Measurements from ENCODE around the gene DGKB. TPM values are rescaled to one million over a fixed set of nuclear protein-coding genes. Genes with fewer than 3 reads are reported as not detected.

Gene DGKB
- total and polyA plus RNA-seq, 2 donors, result 0.09 to 0.19 TPM

- no peaks in the 10 kb centered on the region for H3K36me3 ChIP-seq (ENCODE audit: control insufficient read depth in 2 of 2, insufficient read depth in 2 of 2, low read length in 1 of 2)
- H3K27ac ChIP-seq (ENCODE audit: low read depth in 1 of 2, low read length in 1 of 2), result no peak overlapping the region
- no peak overlapping the region for H3K4me3 ChIP-seq (ENCODE audit: low read length in 2 of 2)
- WGBS, result 99% methylated on average over 3 of the region's 3 CpGs
- no peaks in the 10 kb centered on the region for H3K27me3 ChIP-seq (ENCODE audit: control insufficient read depth in 2 of 2, insufficient read depth in 1 of 2, low read length in 1 of 2)
- DNase-seq (ENCODE audit: low read depth in 6 of 9, low spot score in 9 of 9), result no peak
- H3K9me3 ChIP-seq (ENCODE audit: control insufficient read depth in 2 of 2, insufficient read depth in 1 of 2, low read length in 1 of 2), result no peaks in the 10 kb centered on the region
- H3K4me1 ChIP-seq (ENCODE audit: control insufficient read depth in 2 of 2, insufficient read depth in 2 of 2, low read length in 2 of 2), result no peaks in the 10 kb centered on the region
Observed at GRCh38 chr7:14687241-14687640, 215.3 kb downstream of the DGKB start.

- no peaks in the 10 kb centered on the region for H3K27me3 ChIP-seq (ENCODE audit: control insufficient read depth in 2 of 2, insufficient read depth in 1 of 2, low read length in 1 of 2)
- no peaks in the 10 kb centered on the region for H3K36me3 ChIP-seq (ENCODE audit: control insufficient read depth in 2 of 2, insufficient read depth in 2 of 2, low read length in 1 of 2)
- no peak overlapping the region for H3K4me3 ChIP-seq (ENCODE audit: low read length in 2 of 2)
- H3K9me3 ChIP-seq (ENCODE audit: control insufficient read depth in 2 of 2, insufficient read depth in 1 of 2, low read length in 1 of 2), result no peaks in the 10 kb centered on the region
- DNase-seq (ENCODE audit: low read depth in 6 of 9, low spot score in 9 of 9), result no peak
- H3K4me1 ChIP-seq (ENCODE audit: control insufficient read depth in 2 of 2, insufficient read depth in 2 of 2, low read length in 2 of 2), result no peaks in the 10 kb centered on the region
- no peak overlapping the region for H3K27ac ChIP-seq (ENCODE audit: low read depth in 1 of 2, low read length in 1 of 2)
- WGBS, result 94% methylated on average over 7 of the region's 7 CpGs
Observed at GRCh38 chr7:14685167-14685566, 217.4 kb downstream of the DGKB start.

DNA sequence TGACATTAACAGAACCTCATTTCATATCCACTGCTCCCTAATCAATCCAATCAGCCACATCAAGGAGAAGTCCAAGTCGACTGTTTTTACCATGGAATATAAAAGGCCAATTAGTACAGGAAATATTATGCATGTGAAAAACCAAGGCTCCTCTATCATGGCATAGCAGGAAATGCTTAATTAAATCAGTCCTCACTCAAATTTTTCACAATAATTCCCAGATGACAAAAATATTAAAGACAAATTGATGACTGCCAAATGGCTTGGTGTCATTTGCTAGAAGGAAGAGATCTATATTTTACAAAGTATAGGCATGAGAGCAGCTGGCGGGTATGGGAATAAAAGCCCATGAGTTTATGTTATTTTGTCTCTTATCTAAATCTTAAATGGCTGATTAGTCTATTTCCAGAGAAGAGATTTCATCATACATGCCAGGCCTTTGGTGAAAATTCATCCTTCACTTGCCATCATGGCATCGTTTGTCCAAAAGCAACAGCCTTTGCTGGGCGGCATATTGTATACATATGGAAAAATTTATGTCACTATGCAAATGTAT lies 219.6 kb downstream of the DGKB start:
- H3K27me3 ChIP-seq (ENCODE audit: control insufficient read depth in 2 of 2, insufficient read depth in 1 of 2, low read length in 1 of 2), result no peaks in the 10 kb centered on the region
- H3K4me1 ChIP-seq (ENCODE audit: control insufficient read depth in 2 of 2, insufficient read depth in 2 of 2, low read length in 2 of 2), result no peaks in the 10 kb centered on the region
- H3K36me3 ChIP-seq (ENCODE audit: control insufficient read depth in 2 of 2, insufficient read depth in 2 of 2, low read length in 1 of 2), result no peaks in the 10 kb centered on the region
- no peak overlapping the region for H3K27ac ChIP-seq (ENCODE audit: low read depth in 1 of 2, low read length in 1 of 2)
- no peak for DNase-seq (ENCODE audit: low read depth in 6 of 9, low spot score in 9 of 9)
- H3K4me3 ChIP-seq (ENCODE audit: low read length in 2 of 2), result no peak overlapping the region
- H3K9me3 ChIP-seq (ENCODE audit: control insufficient read depth in 2 of 2, insufficient read depth in 1 of 2, low read length in 1 of 2), result no peaks in the 10 kb centered on the region
- 93% methylated on average over 4 of the region's 4 CpGs for WGBS

DNA sequence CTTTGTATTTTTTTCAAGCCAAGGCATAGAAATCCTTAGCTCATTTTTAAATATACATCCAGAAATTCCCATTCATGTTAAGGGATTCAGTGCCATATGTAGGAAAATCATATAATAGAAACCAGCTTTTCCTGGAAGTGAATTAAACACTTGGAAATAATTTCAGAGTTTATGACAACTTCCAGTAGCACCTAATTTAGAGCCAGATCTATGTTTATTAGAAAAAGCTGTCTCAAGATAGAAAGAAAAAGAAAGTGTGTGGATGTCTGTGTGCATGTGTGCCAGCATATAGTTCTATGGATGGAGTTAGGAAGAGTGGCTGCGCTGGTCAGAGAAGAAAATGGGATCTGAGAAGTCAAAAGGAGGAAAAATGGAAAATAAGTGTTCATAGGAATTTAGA lies 225.7 kb downstream of the DGKB start:
- H3K4me3 ChIP-seq (ENCODE audit: low read length in 2 of 2), result no peak overlapping the region
- no peaks in the 10 kb centered on the region for H3K4me1 ChIP-seq (ENCODE audit: control insufficient read depth in 2 of 2, insufficient read depth in 2 of 2, low read length in 2 of 2)
- H3K9me3 ChIP-seq (ENCODE audit: control insufficient read depth in 2 of 2, insufficient read depth in 1 of 2, low read length in 1 of 2), result no peaks in the 10 kb centered on the region
- H3K27ac ChIP-seq (ENCODE audit: low read depth in 1 of 2, low read length in 1 of 2), result no peak overlapping the region
- H3K27me3 ChIP-seq (ENCODE audit: control insufficient read depth in 2 of 2, insufficient read depth in 1 of 2, low read length in 1 of 2), result no peaks in the 10 kb centered on the region
- no peak for DNase-seq (ENCODE audit: low read depth in 6 of 9, low spot score in 9 of 9)
- whole genome bisulfite sequencing, result 95% methylated on average over 1 of the region's 1 CpG
- no peaks in the 10 kb centered on the region for H3K36me3 ChIP-seq (ENCODE audit: control insufficient read depth in 2 of 2, insufficient read depth in 2 of 2, low read length in 1 of 2)

DNA sequence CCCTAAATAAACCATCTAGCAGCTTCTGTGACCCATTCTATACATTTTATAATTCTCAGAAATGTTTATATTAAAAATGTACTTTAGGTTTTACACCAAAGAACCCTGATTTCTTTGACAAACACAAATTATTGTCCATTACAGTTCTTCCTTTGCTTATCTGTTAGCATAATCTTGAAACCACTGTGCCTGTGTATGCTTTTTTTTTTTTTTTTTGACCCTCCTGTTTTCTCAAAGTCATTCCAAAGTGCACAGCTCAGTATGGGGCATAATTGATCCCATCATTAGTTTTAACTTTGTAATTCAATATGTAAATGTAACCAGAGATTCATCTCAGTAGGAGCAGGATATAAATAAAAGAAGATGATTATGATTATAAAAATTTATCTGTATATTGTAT lies 229.3 kb downstream of the DGKB start:
- no peak for DNase-seq (ENCODE audit: low read depth in 6 of 9, low spot score in 9 of 9)

GRCh38 chr7:14666913-14667312 lies 235.6 kb downstream of the DGKB start:
- Histone ChIP-seq H3K27ac (ENCODE audit: low read depth in 1 of 2, low read length in 1 of 2) (no peak overlapping the region), H3K4me1 (ENCODE audit: control insufficient read depth in 2 of 2, insufficient read depth in 2 of 2, low read length in 2 of 2) (no peaks in the 10 kb centered on the region), H3K36me3 (ENCODE audit: control insufficient read depth in 2 of 2, insufficient read depth in 2 of 2, low read length in 1 of 2) (no peaks in the 10 kb centered on the region), H3K9me3 (ENCODE audit: control insufficient read depth in 2 of 2, insufficient read depth in 1 of 2, low read length in 1 of 2) (no peaks in the 10 kb centered on the region), H3K4me3 (ENCODE audit: low read length in 2 of 2) (no peak overlapping the region), H3K27me3 (ENCODE audit: control insufficient read depth in 2 of 2, insufficient read depth in 1 of 2, low read length in 1 of 2) (no peaks in the 10 kb centered on the region)
- no peak for DNase-seq (ENCODE audit: low read depth in 6 of 9, low spot score in 9 of 9)
- whole genome bisulfite sequencing, result 68% methylated on average over 2 of the region's 2 CpGs

More for the DNA sequence above, 229.3 kb downstream of the DGKB start:
- Histone ChIP-seq H3K27ac (ENCODE audit: low read depth in 1 of 2, low read length in 1 of 2) (no peak overlapping the region), H3K9me3 (ENCODE audit: control insufficient read depth in 2 of 2, insufficient read depth in 1 of 2, low read length in 1 of 2) (no peaks in the 10 kb centered on the region), H3K4me1 (ENCODE audit: control insufficient read depth in 2 of 2, insufficient read depth in 2 of 2, low read length in 2 of 2) (no peaks in the 10 kb centered on the region), H3K27me3 (ENCODE audit: control insufficient read depth in 2 of 2, insufficient read depth in 1 of 2, low read length in 1 of 2) (no peaks in the 10 kb centered on the region), H3K4me3 (ENCODE audit: low read length in 2 of 2) (no peak overlapping the region), H3K36me3 (ENCODE audit: control insufficient read depth in 2 of 2, insufficient read depth in 2 of 2, low read length in 1 of 2) (no peaks in the 10 kb centered on the region)

- no peak overlapping the region for H3K27ac ChIP-seq (ENCODE audit: low read depth in 1 of 2, low read length in 1 of 2)
- no peak overlapping the region for H3K4me3 ChIP-seq (ENCODE audit: low read length in 2 of 2)
- no peaks in the 10 kb centered on the region for H3K27me3 ChIP-seq (ENCODE audit: control insufficient read depth in 2 of 2, insufficient read depth in 1 of 2, low read length in 1 of 2)
- no peaks in the 10 kb centered on the region for H3K36me3 ChIP-seq (ENCODE audit: control insufficient read depth in 2 of 2, insufficient read depth in 2 of 2, low read length in 1 of 2)
- no peaks in the 10 kb centered on the region for H3K9me3 ChIP-seq (ENCODE audit: control insufficient read depth in 2 of 2, insufficient read depth in 1 of 2, low read length in 1 of 2)
- WGBS, result 91% methylated on average over 1 of the region's 1 CpG
- DNase-seq (ENCODE audit: low read depth in 6 of 9, low spot score in 9 of 9), result no peak
- no peaks in the 10 kb centered on the region for H3K4me1 ChIP-seq (ENCODE audit: control insufficient read depth in 2 of 2, insufficient read depth in 2 of 2, low read length in 2 of 2)
Observed at GRCh38 chr7:14666304-14666703, 236.2 kb downstream of the DGKB start.

GRCh38 chr7:14639801-14640200 lies 262.8 kb downstream of the DGKB start:
- WGBS, result 69% methylated on average over 1 of the region's 1 CpG
- H3K4me1 ChIP-seq (ENCODE audit: control insufficient read depth in 2 of 2, insufficient read depth in 2 of 2, low read length in 2 of 2), result no peaks in the 10 kb centered on the region
- H3K4me3 ChIP-seq (ENCODE audit: low read length in 2 of 2), result no peak overlapping the region
- H3K9me3 ChIP-seq (ENCODE audit: control insufficient read depth in 2 of 2, insufficient read depth in 1 of 2, low read length in 1 of 2), result peaks cover 0 to 10% of the 10 kb centered on the region in 2 donors
- DNase-seq (ENCODE audit: low read depth in 6 of 9, low spot score in 9 of 9), result no peak
- H3K27me3 ChIP-seq (ENCODE audit: control insufficient read depth in 2 of 2, insufficient read depth in 1 of 2, low read length in 1 of 2), result no peaks in the 10 kb centered on the region
- no peaks in the 10 kb centered on the region for H3K36me3 ChIP-seq (ENCODE audit: control insufficient read depth in 2 of 2, insufficient read depth in 2 of 2, low read length in 1 of 2)
- no peak overlapping the region for H3K27ac ChIP-seq (ENCODE audit: low read depth in 1 of 2, low read length in 1 of 2)

DNA sequence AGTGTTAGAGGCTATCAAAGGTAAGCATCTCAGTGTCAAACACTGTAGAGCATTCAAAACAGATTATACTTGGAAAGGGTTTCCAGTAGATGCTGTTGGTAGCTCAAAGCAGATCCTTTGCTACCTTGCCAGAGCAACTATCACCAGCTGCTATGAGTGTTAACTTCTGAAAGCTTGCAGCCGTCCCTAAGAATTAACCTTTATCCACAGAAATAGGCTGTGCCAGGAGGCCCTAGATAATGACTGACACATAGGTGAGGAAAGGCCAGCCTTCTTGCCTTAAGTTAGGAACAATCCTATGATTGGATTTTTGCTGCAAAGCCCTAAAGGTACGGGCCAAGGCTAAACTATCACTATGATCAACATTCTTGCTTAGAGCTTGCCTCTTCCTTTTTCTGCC lies 263.2 kb downstream of the DGKB start:
- no peak for DNase-seq (ENCODE audit: low read depth in 6 of 9, low spot score in 9 of 9)
- H3K4me3 ChIP-seq (ENCODE audit: low read length in 2 of 2), result no peak overlapping the region
- no peaks in the 10 kb centered on the region for H3K36me3 ChIP-seq (ENCODE audit: control insufficient read depth in 2 of 2, insufficient read depth in 2 of 2, low read length in 1 of 2)
- no peak overlapping the region for H3K27ac ChIP-seq (ENCODE audit: low read depth in 1 of 2, low read length in 1 of 2)
- WGBS, result 92% methylated on average over 2 of the region's 2 CpGs
- no peaks in the 10 kb centered on the region for H3K4me1 ChIP-seq (ENCODE audit: control insufficient read depth in 2 of 2, insufficient read depth in 2 of 2, low read length in 2 of 2)
- H3K27me3 ChIP-seq (ENCODE audit: control insufficient read depth in 2 of 2, insufficient read depth in 1 of 2, low read length in 1 of 2), result no peaks in the 10 kb centered on the region
- peaks cover 0 to 10% of the 10 kb centered on the region in 2 donors for H3K9me3 ChIP-seq (ENCODE audit: control insufficient read depth in 2 of 2, insufficient read depth in 1 of 2, low read length in 1 of 2)

DNA sequence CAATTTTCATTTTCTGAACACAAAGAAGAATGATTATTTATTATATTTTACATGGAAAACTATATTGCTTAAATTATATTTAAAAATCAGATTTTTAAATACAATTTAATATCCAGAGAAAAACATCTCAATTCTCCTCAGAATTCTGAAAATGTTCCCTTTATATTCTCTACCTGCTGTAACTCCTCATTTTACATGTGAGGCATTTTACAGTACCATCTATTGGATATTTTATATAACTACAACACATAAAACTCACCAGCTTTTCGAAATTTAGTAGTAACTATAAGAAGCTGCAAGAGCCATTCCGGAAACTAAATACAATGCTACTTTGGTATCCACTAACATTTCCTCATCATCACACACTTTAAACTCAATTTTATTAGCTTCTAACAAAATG lies 264.6 kb downstream of the DGKB start:
- Histone ChIP-seq H3K27me3 (ENCODE audit: control insufficient read depth in 2 of 2, insufficient read depth in 1 of 2, low read length in 1 of 2) (no peaks in the 10 kb centered on the region), H3K27ac (ENCODE audit: low read depth in 1 of 2, low read length in 1 of 2) (no peak overlapping the region), H3K9me3 (ENCODE audit: control insufficient read depth in 2 of 2, insufficient read depth in 1 of 2, low read length in 1 of 2) (no peaks in the 10 kb centered on the region), H3K36me3 (ENCODE audit: control insufficient read depth in 2 of 2, insufficient read depth in 2 of 2, low read length in 1 of 2) (no peaks in the 10 kb centered on the region), H3K4me1 (ENCODE audit: control insufficient read depth in 2 of 2, insufficient read depth in 2 of 2, low read length in 2 of 2) (no peaks in the 10 kb centered on the region), H3K4me3 (ENCODE audit: low read length in 2 of 2) (no peak overlapping the region)
- no peak for DNase-seq (ENCODE audit: low read depth in 6 of 9, low spot score in 9 of 9)
- 65% methylated on average over 2 of the region's 2 CpGs for WGBS
